ENCODE measurements around the gene RAPGEF4.
"Not testable (repeated sequence)": the region's sequence is repeated elsewhere in the genome, so short reads cannot be mapped to it uniquely, and the experiment has no call there.

The RAPGEF4 gene

DNA sequence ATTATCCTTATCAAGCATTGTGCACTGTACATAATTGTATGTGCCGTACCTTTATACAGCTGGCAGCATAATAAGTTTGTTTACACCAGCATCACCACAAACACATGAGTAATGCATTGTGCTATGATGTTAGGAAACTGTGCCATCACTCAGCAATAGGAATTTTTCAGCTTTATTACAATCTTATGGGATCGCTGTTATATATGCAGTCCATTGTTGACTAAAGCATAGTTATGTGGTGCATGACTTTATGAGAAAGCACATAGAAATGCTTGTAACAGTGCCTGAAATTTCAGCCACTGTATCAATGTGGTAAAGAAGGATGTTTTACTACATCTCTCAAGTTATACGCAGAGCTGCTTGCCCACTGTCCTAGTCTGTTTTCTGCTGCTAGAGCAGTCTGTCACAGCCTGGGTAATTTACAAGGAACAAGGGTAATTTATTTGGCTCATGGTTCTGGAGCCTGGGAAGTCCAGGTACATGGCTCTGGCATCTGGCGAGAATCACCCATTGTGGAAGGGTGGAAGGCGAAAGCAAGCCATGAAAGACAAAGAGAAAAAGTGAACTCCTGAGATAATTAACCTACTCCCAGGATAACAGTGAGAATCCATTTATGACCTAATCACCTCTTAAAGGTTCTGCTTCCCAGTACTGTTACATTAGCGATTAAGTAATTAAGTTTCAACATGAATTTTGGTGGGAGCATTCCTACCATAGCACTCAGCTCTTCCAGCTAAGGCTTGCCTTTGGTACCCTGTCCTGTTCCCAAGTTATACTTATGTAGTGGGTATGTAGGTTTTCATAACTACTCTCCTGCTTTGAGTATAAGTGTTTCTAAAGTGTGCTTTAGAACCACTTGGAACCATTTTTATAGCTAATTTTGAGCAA, 344.6 kb downstream of the RAPGEF4 start:
- DNase-seq, result no peak
- no peaks in the 10 kb centered on the region for H3K36me3 ChIP-seq (ENCODE audit: control insufficient read depth, insufficient read depth, low read length)
- no peak overlapping the region for H3K27ac ChIP-seq (ENCODE audit: insufficient read depth, low read length, poor library complexity, severe bottlenecking)
- H3K4me3 ChIP-seq (ENCODE audit: insufficient read depth, low read depth, low read length, poor library complexity, severe bottlenecking), result no peak overlapping the region
- H3K4me1 ChIP-seq (ENCODE audit: control insufficient read depth, insufficient read depth, low read length, poor library complexity, severe bottlenecking), result peaks cover 5% of the 10 kb centered on the region
- H3K27me3 ChIP-seq (replicated peaks; ENCODE audit: control insufficient read depth, insufficient read depth, low read length, poor library complexity, severe bottlenecking), result no peaks in the 10 kb centered on the region
- no peaks in the 10 kb centered on the region for H3K9me3 ChIP-seq (ENCODE audit: control insufficient read depth, low read length)

DNA sequence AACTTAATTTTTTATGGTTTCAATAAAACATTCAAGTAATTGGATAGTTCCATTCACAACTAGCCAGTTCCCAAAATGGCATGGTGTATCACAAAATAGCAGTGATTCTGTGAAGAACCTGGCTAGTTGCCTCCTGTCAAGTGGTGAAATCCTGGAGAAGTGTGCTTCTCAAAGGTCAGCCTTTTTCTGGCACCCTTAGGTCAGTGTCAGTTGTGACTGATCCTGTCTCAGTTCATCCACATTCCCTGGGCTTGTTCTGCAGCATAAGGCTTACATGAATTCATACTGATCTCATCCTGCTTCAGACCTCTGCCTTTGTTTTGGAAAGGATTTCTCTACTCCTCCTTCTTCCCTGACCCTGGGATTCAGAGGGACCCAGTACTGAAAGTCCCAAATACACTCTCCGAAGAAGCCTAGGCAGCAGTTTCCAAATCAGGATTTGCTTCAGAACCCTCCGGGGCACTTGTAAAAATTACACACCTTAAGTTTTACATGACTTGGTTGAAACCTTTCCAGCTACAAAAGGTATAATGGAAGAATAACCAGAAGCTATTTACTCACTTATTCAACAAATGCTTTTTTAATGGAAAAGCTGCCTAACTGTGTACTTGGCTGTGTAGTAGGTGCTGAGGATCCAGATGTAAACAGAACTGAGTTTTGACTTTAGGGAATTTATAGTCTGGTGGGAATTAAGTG, 351.0 kb downstream of the RAPGEF4 start:
- DNase-seq, result no peak
- Histone ChIP-seq H3K36me3 (ENCODE audit: control insufficient read depth, insufficient read depth, low read length) (no peaks in the 10 kb centered on the region), H3K9me3 (ENCODE audit: control insufficient read depth, low read length) (no peaks in the 10 kb centered on the region), H3K27ac (ENCODE audit: insufficient read depth, low read length, poor library complexity, severe bottlenecking) (no peak overlapping the region), H3K4me3 (ENCODE audit: insufficient read depth, low read depth, low read length, poor library complexity, severe bottlenecking) (no peak overlapping the region), H3K4me1 (ENCODE audit: control insufficient read depth, insufficient read depth, low read length, poor library complexity, severe bottlenecking) (no peaks in the 10 kb centered on the region), H3K27me3 (replicated peaks; ENCODE audit: control insufficient read depth, insufficient read depth, low read length, poor library complexity, severe bottlenecking) (no peaks in the 10 kb centered on the region)

- Histone ChIP-seq H3K4me3 (ENCODE audit: insufficient read depth, low read depth, low read length, poor library complexity, severe bottlenecking) (no peak overlapping the region), H3K9me3 (ENCODE audit: control insufficient read depth, low read length) (no peaks in the 10 kb centered on the region), H3K36me3 (ENCODE audit: control insufficient read depth, insufficient read depth, low read length) (no peaks in the 10 kb centered on the region), H3K27me3 (replicated peaks; ENCODE audit: control insufficient read depth, insufficient read depth, low read length, poor library complexity, severe bottlenecking) (no peaks in the 10 kb centered on the region), H3K4me1 (ENCODE audit: control insufficient read depth, insufficient read depth, low read length, poor library complexity, severe bottlenecking) (no peaks in the 10 kb centered on the region), H3K27ac (ENCODE audit: insufficient read depth, low read length, poor library complexity, severe bottlenecking) (no peak overlapping the region)
- no peak for DNase-seq
Measured at GRCh38 chr2:173087214-173087581, 351.6 kb downstream of the RAPGEF4 start.

DNA sequence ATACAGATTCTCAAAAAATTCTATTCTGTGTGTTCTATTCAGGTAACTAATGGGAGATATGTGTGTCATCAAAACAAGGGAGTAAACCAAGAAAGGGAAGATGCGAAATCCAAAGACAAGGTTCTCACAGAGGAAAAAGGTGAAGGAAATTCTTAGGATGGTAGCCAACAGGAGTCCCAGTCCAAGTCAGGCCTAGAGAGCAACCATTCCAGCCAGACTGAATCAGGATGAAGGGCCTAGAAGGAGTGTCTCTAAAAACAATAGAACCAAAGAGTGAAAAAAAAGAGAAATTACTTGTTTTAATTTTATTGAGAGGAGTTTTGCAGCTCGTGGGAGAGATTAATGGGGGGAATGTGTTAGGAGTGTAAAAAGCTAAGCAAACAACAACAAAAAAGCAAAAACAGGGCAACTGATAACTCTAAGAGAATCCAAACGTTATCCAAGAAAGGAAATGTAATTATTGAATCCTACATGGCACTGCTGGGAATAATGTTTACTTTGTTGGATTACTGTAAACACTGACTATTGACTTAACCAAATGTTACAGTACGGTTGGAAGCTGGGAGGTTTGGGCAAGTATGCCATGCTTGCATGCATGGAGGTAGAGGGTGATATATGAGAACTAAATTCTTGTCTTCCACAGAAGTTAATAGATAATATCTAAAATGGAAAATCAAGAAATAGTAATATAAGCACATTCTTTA, 352.3 kb downstream of the RAPGEF4 start:
- Histone ChIP-seq H3K9me3 (ENCODE audit: control insufficient read depth, low read length) (no peaks in the 10 kb centered on the region), H3K36me3 (ENCODE audit: control insufficient read depth, insufficient read depth, low read length) (no peaks in the 10 kb centered on the region), H3K27ac (ENCODE audit: insufficient read depth, low read length, poor library complexity, severe bottlenecking) (no peak overlapping the region), H3K4me1 (ENCODE audit: control insufficient read depth, insufficient read depth, low read length, poor library complexity, severe bottlenecking) (no peaks in the 10 kb centered on the region), H3K27me3 (replicated peaks; ENCODE audit: control insufficient read depth, insufficient read depth, low read length, poor library complexity, severe bottlenecking) (no peaks in the 10 kb centered on the region), H3K4me3 (ENCODE audit: insufficient read depth, low read depth, low read length, poor library complexity, severe bottlenecking) (no peak overlapping the region)
- no peak for DNase-seq

GRCh38 chr2:173090276-173090877, 354.7 kb downstream of the RAPGEF4 start:
- no peak for DNase-seq
- no peak overlapping the region for H3K27ac ChIP-seq (ENCODE audit: insufficient read depth, low read length, poor library complexity, severe bottlenecking)
- H3K4me3 ChIP-seq (ENCODE audit: insufficient read depth, low read depth, low read length, poor library complexity, severe bottlenecking), result no peak overlapping the region
- no peaks in the 10 kb centered on the region for H3K4me1 ChIP-seq (ENCODE audit: control insufficient read depth, insufficient read depth, low read length, poor library complexity, severe bottlenecking)
- no peaks in the 10 kb centered on the region for H3K9me3 ChIP-seq (ENCODE audit: control insufficient read depth, low read length)
- H3K27me3 ChIP-seq (replicated peaks; ENCODE audit: control insufficient read depth, insufficient read depth, low read length, poor library complexity, severe bottlenecking), result no peaks in the 10 kb centered on the region
- no peaks in the 10 kb centered on the region for H3K36me3 ChIP-seq (ENCODE audit: control insufficient read depth, insufficient read depth, low read length)

GRCh38 chr2:173090973-173091660, 355.5 kb downstream of the RAPGEF4 start:
- Histone ChIP-seq H3K36me3 (ENCODE audit: control insufficient read depth, insufficient read depth, low read length) (no peaks in the 10 kb centered on the region), H3K27me3 (replicated peaks; ENCODE audit: control insufficient read depth, insufficient read depth, low read length, poor library complexity, severe bottlenecking) (no peaks in the 10 kb centered on the region), H3K9me3 (ENCODE audit: control insufficient read depth, low read length) (no peaks in the 10 kb centered on the region), H3K4me3 (ENCODE audit: insufficient read depth, low read depth, low read length, poor library complexity, severe bottlenecking) (no peak overlapping the region), H3K27ac (ENCODE audit: insufficient read depth, low read length, poor library complexity, severe bottlenecking) (no peak overlapping the region), H3K4me1 (ENCODE audit: control insufficient read depth, insufficient read depth, low read length, poor library complexity, severe bottlenecking) (no peaks in the 10 kb centered on the region)
- DNase-seq, result no peak

- Histone ChIP-seq H3K27ac (ENCODE audit: insufficient read depth, low read length, poor library complexity, severe bottlenecking) (no peak overlapping the region), H3K27me3 (replicated peaks; ENCODE audit: control insufficient read depth, insufficient read depth, low read length, poor library complexity, severe bottlenecking) (no peaks in the 10 kb centered on the region), H3K4me3 (ENCODE audit: insufficient read depth, low read depth, low read length, poor library complexity, severe bottlenecking) (no peak overlapping the region), H3K36me3 (ENCODE audit: control insufficient read depth, insufficient read depth, low read length) (no peaks in the 10 kb centered on the region), H3K9me3 (ENCODE audit: control insufficient read depth, low read length) (no peaks in the 10 kb centered on the region), H3K4me1 (ENCODE audit: control insufficient read depth, insufficient read depth, low read length, poor library complexity, severe bottlenecking) (no peaks in the 10 kb centered on the region)
- no peak for DNase-seq
Measured at GRCh38 chr2:173091910-173092309, 356.3 kb downstream of the RAPGEF4 start.

DNA sequence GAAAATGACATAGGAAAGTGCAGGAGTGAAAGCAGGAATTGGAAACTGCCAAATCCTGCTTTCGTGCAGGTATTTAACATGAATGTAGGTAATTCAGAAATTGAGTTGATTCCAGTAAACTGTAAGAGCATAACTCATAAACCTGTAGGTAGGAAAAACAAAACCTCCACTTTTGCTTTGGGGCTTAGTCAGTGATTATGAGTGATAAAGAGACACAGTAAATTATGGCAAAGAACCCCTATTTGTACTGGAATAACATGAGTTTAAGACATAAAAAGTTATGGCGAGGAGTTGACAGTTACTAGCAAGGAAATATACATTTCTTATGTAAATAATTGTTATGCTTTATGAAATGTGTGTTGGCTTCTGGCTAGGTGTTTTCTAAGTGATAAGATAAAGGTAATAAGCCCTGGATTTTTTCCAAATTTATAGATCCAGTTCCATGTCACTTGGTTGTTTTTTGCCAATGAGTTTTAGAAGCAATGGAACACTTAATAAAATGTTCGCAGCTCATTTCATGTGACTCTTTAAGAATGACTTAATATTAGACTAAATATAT, 357.3 kb downstream of the RAPGEF4 start:
- no peaks in the 10 kb centered on the region for H3K9me3 ChIP-seq (ENCODE audit: control insufficient read depth, low read length)
- H3K27me3 ChIP-seq (replicated peaks; ENCODE audit: control insufficient read depth, insufficient read depth, low read length, poor library complexity, severe bottlenecking), result no peaks in the 10 kb centered on the region
- H3K27ac ChIP-seq (ENCODE audit: insufficient read depth, low read length, poor library complexity, severe bottlenecking), result no peak overlapping the region
- no peaks in the 10 kb centered on the region for H3K36me3 ChIP-seq (ENCODE audit: control insufficient read depth, insufficient read depth, low read length)
- no peak for DNase-seq
- no peak overlapping the region for H3K4me3 ChIP-seq (ENCODE audit: insufficient read depth, low read depth, low read length, poor library complexity, severe bottlenecking)
- no peaks in the 10 kb centered on the region for H3K4me1 ChIP-seq (ENCODE audit: control insufficient read depth, insufficient read depth, low read length, poor library complexity, severe bottlenecking)

GRCh38 chr2:173093617-173094016, 358.0 kb downstream of the RAPGEF4 start:
- H3K27me3 ChIP-seq (replicated peaks; ENCODE audit: control insufficient read depth, insufficient read depth, low read length, poor library complexity, severe bottlenecking); H3K36me3 ChIP-seq (ENCODE audit: control insufficient read depth, insufficient read depth, low read length); H3K4me3 ChIP-seq (ENCODE audit: insufficient read depth, low read depth, low read length, poor library complexity, severe bottlenecking); H3K4me1 ChIP-seq (ENCODE audit: control insufficient read depth, insufficient read depth, low read length, poor library complexity, severe bottlenecking); H3K27ac ChIP-seq (ENCODE audit: insufficient read depth, low read length, poor library complexity, severe bottlenecking); H3K9me3 ChIP-seq (ENCODE audit: control insufficient read depth, low read length); DNase-seq: not testable (repeated sequence)

Measured in effector memory CD4-positive, alpha-beta T cell (primary cell).